WI38 (cell line): ENCODE results near the gene ZNF280A.

ENCODE experiments used
- H3K4me3 ChIP-seq: 2 replicates; pipeline ENCODE4 v1.5.1; 2011; ENCODE audit warnings: low read depth, mild to moderate bottlenecking, control low read depth, low read length
- CTCF ChIP-seq: IDR thresholded peaks from 2 replicates; pipeline ENCODE4 v1.5.1; 2012; ENCODE audit warnings: low read depth, mild to moderate bottlenecking, control low read depth, low read length

Gene ZNF280A

GRCh38 chr22:22556578-22556977, 36.5 kb upstream of the ZNF280A start:
- no peak for TF ChIP-seq CTCF
- H3K4me3 ChIP-seq, result no peak overlapping the region

GRCh38 chr22:22555596-22555995, 35.5 kb upstream of the ZNF280A start:
- no peak overlapping the region for H3K4me3 ChIP-seq
- TF ChIP-seq CTCF, result no peak

- TF ChIP-seq CTCF, result no peak
- no peak overlapping the region for H3K4me3 ChIP-seq
Observed at GRCh38 chr22:22554587-22555284, 34.7 kb upstream of the ZNF280A start.

- H3K4me3 ChIP-seq, result no peak overlapping the region
- TF ChIP-seq CTCF, result no peak
Observed at GRCh38 chr22:22553735-22554586, 33.9 kb upstream of the ZNF280A start.

- no peak for TF ChIP-seq CTCF
- H3K4me3 ChIP-seq, result no peak overlapping the region
Observed at GRCh38 chr22:22553141-22553540, 33.1 kb upstream of the ZNF280A start.

GRCh38 chr22:22552630-22553029, 32.6 kb upstream of the ZNF280A start:
- no peak for TF ChIP-seq CTCF
- H3K4me3 ChIP-seq, result no peak overlapping the region
